ENCODE results near the gene LAMA4.
A peak's percentile ranks its signal among the peaks of the same experiment; 100 is the strongest.

Gene LAMA4

DNA sequence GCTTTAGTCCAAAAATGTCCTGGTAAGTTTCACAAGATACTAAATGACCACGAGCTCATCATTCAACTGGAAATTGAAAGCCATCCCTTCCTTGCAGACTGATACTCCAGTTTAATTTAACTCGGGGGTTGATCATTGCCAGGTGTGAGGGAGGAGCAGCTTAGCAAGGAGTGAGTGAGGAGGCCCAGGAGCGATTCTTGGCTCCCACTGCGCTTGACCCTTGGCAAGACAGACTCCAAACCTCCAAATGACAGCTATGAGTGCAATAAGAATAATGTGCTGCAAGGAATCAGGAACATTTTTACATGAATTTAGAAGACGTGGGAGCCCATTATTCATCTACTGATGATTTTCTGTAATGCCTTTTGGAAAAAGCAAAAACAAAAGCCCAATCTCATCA is 64.9 kb downstream of the LAMA4 start:
- DNase-seq (ENCODE audit: extremely low spot score), result no peak

DNA sequence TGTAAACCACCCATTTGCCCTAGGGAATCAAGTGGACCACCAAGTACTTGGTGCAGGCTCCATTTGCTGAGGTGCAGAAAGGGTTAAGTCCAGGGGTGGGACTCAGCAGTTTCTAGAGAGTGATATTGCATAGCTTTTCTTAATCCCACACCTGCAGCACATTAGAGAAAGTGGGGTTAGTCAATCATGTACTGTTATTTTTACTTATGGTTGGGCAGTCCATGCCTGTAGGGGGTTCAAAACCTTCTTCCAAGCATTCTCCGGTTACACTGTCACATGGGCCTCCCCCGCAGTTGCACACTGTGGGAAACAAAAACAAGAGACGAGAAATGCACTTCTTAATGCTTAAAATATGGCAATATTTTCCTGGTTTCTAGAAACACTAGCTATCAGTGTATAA is 65.5 kb downstream of the LAMA4 start:
- no peak for TF ChIP-seq LEF1 (IDR thresholded peaks at IDR 0.05; ENCODE audit: borderline replicate concordance)
- TF ChIP-seq ELF4 (IDR thresholded peaks at IDR 0.05), result no peak
- TF ChIP-seq HDGF (IDR thresholded peaks at IDR 0.05; ENCODE audit: borderline replicate concordance), result no peak
- TF ChIP-seq SP1 (IDR thresholded peaks at IDR 0.05), result no peak
- TF ChIP-seq FOXK2 (IDR thresholded peaks at IDR 0.05), result no peak
- peak; percentile 87 for TF ChIP-seq CTBP1 (IDR thresholded peaks at IDR 0.05; ENCODE audit: borderline replicate concordance)
- no peak for TF ChIP-seq ARNT (IDR thresholded peaks at IDR 0.05)
- TF ChIP-seq, protein P1, sequence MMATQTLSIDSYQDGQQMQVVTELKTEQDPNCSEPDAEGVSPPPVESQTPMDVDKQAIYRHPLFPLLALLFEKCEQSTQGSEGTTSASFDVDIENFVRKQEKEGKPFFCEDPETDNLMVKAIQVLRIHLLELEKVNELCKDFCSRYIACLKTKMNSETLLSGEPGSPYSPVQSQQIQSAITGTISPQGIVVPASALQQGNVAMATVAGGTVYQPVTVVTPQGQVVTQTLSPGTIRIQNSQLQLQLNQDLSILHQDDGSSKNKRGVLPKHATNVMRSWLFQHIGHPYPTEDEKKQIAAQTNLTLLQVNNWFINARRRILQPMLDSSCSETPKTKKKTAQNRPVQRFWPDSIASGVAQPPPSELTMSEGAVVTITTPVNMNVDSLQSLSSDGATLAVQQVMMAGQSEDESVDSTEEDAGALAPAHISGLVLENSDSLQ (IDR thresholded peaks at IDR 0.05), result peak; percentile 82
- no peak; the same call in 1 of the 2 replicates for TF ChIP-seq FOXM1 (IDR thresholded peaks at IDR 0.05; ENCODE audit: borderline replicate concordance)
- POLR2A ChIA-PET, result interaction anchor here (0.6 to 1.5 kb wide), 3 partner anchors 22 to 100 kb away, joined by 3 to 8 read pairs (median 3); partner anchors contain the start of gene LAMA4
- DNase-seq (ENCODE audit: extremely low spot score), result peak; percentile 48
- CTCF ChIA-PET, result interaction anchor here (0.5 to 1.5 kb wide), 3 partner anchors 8 to 106 kb away, joined by 3 to 14 read pairs (median 4); no protein-coding TSS in a partner anchor

More for the DNA sequence above, 64.9 kb downstream of the LAMA4 start:
- ChIA-PET CTCF (interaction anchor here (0.5 to 1.5 kb wide), 4 partner anchors 9 to 105 kb away, joined by 3 to 14 read pairs (median 4); no protein-coding TSS in a partner anchor), POLR2A (interaction anchor here (0.6 to 1.5 kb wide), 3 partner anchors 22 to 99 kb away, joined by 3 to 8 read pairs (median 3); partner anchors contain the start of gene LAMA4)
- TF ChIP-seq, protein P1 (IDR thresholded peaks at IDR 0.05), result peak; percentile 69; the same call in 1 of the 2 replicates
- TF ChIP-seq FOXA1 (IDR thresholded peaks at IDR 0.05), result no peak

DNA sequence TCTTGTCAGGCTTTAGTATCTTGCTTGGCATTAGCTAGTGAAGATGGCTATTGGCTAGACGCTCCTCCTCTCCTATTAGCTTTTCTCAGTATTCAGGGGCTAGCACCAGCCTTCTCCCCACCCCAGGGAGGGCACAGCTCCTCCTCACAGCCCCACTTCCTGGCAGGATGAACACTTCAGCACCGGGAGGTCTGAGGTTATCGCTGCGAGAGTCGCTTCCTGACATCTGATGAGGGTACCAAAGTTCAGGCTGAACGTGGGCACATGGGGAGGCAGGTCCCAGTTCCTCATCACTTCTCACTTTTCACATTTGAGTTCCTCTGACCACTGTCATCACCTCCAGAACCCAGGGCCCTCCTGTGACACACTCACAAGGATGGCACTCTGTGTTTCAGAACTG is 66.6 kb downstream of the LAMA4 start:
- no peak for TF ChIP-seq L3MBTL2 (conservative IDR thresholded peaks at IDR 0.05)
- no peak for TF ChIP-seq SUZ12 (IDR thresholded peaks at IDR 0.05)
- no peak for TF ChIP-seq FOXM1 (IDR thresholded peaks at IDR 0.05; ENCODE audit: borderline replicate concordance)
- TF ChIP-seq ARNT (IDR thresholded peaks at IDR 0.05), result no peak
- no peak for TF ChIP-seq NFRKB (IDR thresholded peaks at IDR 0.05)
- TF ChIP-seq BHLHE40 (IDR thresholded peaks at IDR 0.05; ENCODE audit: borderline replicate concordance), result no peak
- no peak for TF ChIP-seq SP1 (IDR thresholded peaks at IDR 0.05)
- no peak for TF ChIP-seq ELF4 (IDR thresholded peaks at IDR 0.05)
- TF ChIP-seq LEF1 (IDR thresholded peaks at IDR 0.05; ENCODE audit: borderline replicate concordance), result no peak
- no peak for TF ChIP-seq FOXK2 (IDR thresholded peaks at IDR 0.05)
- TF ChIP-seq, protein P1 (IDR thresholded peaks at IDR 0.05), result no peak
- TF ChIP-seq CTBP1 (IDR thresholded peaks at IDR 0.05; ENCODE audit: borderline replicate concordance), result no peak
- ChIA-PET POLR2A (interaction anchor here (0.6 kb wide), 1 partner anchor 66 kb away, joined by 3 read pairs; the partner anchor contains the start of gene LAMA4), CTCF (interaction anchor here (0.5 kb wide), 1 partner anchor 894 kb away, joined by 6 read pairs; no protein-coding TSS in a partner anchor)
- no peak for DNase-seq (ENCODE audit: extremely low spot score)

DNA sequence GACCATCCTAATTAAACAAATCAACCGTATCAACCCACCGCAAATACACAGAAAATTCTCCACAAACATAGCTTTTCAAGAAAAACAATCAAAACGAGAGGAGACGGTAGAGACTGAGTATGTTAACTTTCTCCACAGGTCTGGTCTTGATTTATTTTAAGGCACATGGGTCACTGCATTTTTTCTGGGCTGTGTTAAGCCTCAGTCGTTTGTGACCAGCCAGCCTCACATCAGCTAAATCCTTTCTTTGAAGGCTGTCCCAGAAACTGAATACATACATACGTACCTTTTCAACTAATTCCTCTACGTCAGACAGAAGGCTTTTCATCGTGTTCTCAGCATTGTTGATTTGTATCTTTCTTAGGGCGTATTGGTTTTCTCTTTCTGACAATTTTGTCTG is 69.4 kb downstream of the LAMA4 start:
- TF ChIP-seq FOXM1 (IDR thresholded peaks at IDR 0.05; ENCODE audit: borderline replicate concordance), result no peak
- TF ChIP-seq FOXA1 (IDR thresholded peaks at IDR 0.05), result no peak
- TF ChIP-seq BHLHE40 (IDR thresholded peaks at IDR 0.05; ENCODE audit: borderline replicate concordance), result no peak
- no peak for TF ChIP-seq HDGF (IDR thresholded peaks at IDR 0.05; ENCODE audit: borderline replicate concordance)
- no peak for TF ChIP-seq TARDBP (IDR thresholded peaks at IDR 0.05)
- no peak for TF ChIP-seq ZNF384 (IDR thresholded peaks at IDR 0.05)
- no peak for TF ChIP-seq SP1 (IDR thresholded peaks at IDR 0.05)
- no peak for TF ChIP-seq ARNT (IDR thresholded peaks at IDR 0.05)
- TF ChIP-seq CTBP1 (IDR thresholded peaks at IDR 0.05; ENCODE audit: borderline replicate concordance), result no peak
- TF ChIP-seq SUZ12 (IDR thresholded peaks at IDR 0.05), result no peak
- TF ChIP-seq ELF4 (IDR thresholded peaks at IDR 0.05), result no peak
- TF ChIP-seq NFRKB (IDR thresholded peaks at IDR 0.05), result no peak
- TF ChIP-seq, protein P1 (IDR thresholded peaks at IDR 0.05), result no peak
- TF ChIP-seq L3MBTL2 (conservative IDR thresholded peaks at IDR 0.05), result no peak
- no peak for TF ChIP-seq LEF1 (IDR thresholded peaks at IDR 0.05; ENCODE audit: borderline replicate concordance)
- TF ChIP-seq FOXK2 (IDR thresholded peaks at IDR 0.05), result no peak
- ChIA-PET POLR2A (interaction anchor here (1.9 kb wide), 1 partner anchor 69 kb away, joined by 4 read pairs; the partner anchor contains the start of gene LAMA4), CTCF (interaction anchor here (1.2 kb wide), 1 partner anchor 22 kb away, joined by 4 read pairs; no protein-coding TSS in a partner anchor)
- no peak for DNase-seq (ENCODE audit: extremely low spot score)

DNA sequence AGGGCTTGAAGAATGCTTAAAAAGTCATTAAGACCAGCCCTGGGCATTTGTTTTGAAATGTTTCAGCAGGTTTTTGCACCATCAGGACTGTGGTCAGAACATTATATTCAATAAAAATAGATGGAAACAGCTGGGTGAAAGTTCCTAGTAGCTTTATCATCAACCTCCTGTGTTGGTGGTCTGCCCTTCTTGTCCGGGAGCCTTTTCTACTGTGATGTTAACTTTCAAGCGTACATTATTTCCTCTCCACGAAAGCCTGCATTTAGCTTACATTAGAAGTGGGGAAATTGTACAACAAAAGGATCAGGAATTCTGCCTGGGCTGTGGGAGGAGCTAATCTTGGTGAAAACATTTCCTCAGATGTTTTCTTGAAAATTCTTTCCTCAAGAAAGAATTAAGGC is 71.1 kb downstream of the LAMA4 start:
- no peak for DNase-seq (ENCODE audit: extremely low spot score)
- POLR2A ChIA-PET, result no interaction called here
- no peak for TF ChIP-seq ELF4 (IDR thresholded peaks at IDR 0.05)
- CTCF ChIA-PET, result interaction anchor here (0.7 to 1.5 kb wide), 3 partner anchors 19 to 85 kb away, joined by 3 to 7 read pairs (median 3); no protein-coding TSS in a partner anchor

DNA sequence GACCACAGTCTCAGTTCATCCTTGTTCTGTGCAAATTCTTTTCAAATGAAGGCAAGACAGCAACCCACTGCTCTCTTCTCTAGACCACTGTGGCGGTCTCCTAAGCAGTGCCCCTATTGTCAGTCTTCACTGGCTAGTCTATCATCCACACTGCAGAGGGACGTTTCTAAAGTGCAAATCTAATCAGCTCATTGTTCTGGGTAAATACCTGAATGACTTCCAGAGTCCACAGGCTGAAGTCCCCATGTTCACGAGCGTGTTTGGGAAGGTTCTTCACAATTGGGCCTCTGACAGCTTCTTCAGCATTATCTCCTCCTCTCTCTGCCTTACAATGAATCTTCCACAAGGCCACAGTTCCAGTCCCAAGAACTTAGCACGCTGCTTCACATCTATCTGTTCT is 73.2 kb downstream of the LAMA4 start:
- TF ChIP-seq HDGF (IDR thresholded peaks at IDR 0.05; ENCODE audit: borderline replicate concordance) (no peak), LEF1 (IDR thresholded peaks at IDR 0.05; ENCODE audit: borderline replicate concordance) (no peak), L3MBTL2 (conservative IDR thresholded peaks at IDR 0.05) (no peak), ELF4 (IDR thresholded peaks at IDR 0.05) (no peak), ZNF384 (IDR thresholded peaks at IDR 0.05) (no peak), FOXK2 (IDR thresholded peaks at IDR 0.05) (no peak), SUZ12 (IDR thresholded peaks at IDR 0.05) (no peak), NFRKB (IDR thresholded peaks at IDR 0.05) (no peak), BHLHE40 (IDR thresholded peaks at IDR 0.05; ENCODE audit: borderline replicate concordance) (no peak), CTBP1 (IDR thresholded peaks at IDR 0.05; ENCODE audit: borderline replicate concordance) (no peak), TARDBP (IDR thresholded peaks at IDR 0.05) (no peak), FOXA1 (IDR thresholded peaks at IDR 0.05) (no peak), FOXM1 (IDR thresholded peaks at IDR 0.05; ENCODE audit: borderline replicate concordance) (no peak), SP1 (IDR thresholded peaks at IDR 0.05) (no peak)
- TF ChIP-seq, protein P1 (IDR thresholded peaks at IDR 0.05), result no peak
- POLR2A ChIA-PET, result interaction anchor here (1.4 kb wide), 1 partner anchor 73 kb away, joined by 7 read pairs; the partner anchor contains the start of gene LAMA4
- DNase-seq (ENCODE audit: extremely low spot score), result no peak
- CTCF ChIA-PET, result interaction anchor here (0.6 to 2.1 kb wide), 10 partner anchors 8 to 133 kb away, joined by 3 to 32 read pairs (median 7); no protein-coding TSS in a partner anchor

Data from HEK293T (cell line).